ENCODE results near the gene GABRE.

DNA sequence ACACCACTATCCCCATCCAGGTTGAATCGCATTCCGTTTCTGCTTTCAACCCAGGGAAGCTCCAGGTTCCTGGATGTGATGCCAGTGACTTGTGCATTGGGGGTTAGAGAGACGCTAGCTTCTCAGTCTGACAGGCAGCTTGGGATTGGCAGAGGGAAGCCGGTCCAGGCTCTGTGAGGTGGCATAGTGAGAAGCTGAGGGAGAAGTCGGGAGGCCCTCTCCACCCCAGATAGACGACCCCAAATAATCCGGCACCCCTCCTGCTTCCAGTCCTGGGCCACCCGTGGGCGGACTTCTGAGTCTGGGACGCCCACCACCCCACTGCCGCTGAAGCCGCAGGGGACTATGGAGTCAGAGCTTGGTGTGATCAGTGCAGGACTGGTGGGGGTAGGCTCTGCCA is 54.4 kb downstream of the GABRE start:
- TF ChIP-seq, protein P1, sequence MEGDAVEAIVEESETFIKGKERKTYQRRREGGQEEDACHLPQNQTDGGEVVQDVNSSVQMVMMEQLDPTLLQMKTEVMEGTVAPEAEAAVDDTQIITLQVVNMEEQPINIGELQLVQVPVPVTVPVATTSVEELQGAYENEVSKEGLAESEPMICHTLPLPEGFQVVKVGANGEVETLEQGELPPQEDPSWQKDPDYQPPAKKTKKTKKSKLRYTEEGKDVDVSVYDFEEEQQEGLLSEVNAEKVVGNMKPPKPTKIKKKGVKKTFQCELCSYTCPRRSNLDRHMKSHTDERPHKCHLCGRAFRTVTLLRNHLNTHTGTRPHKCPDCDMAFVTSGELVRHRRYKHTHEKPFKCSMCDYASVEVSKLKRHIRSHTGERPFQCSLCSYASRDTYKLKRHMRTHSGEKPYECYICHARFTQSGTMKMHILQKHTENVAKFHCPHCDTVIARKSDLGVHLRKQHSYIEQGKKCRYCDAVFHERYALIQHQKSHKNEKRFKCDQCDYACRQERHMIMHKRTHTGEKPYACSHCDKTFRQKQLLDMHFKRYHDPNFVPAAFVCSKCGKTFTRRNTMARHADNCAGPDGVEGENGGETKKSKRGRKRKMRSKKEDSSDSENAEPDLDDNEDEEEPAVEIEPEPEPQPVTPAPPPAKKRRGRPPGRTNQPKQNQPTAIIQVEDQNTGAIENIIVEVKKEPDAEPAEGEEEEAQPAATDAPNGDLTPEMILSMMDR (IDR thresholded peaks at IDR 0.05), result no peak
- no peak for TF ChIP-seq SREBF2 (IDR thresholded peaks at IDR 0.05)
- TF ChIP-seq RFX5 (IDR thresholded peaks at IDR 0.05), result no peak
- no peak for TF ChIP-seq CBX2 (IDR thresholded peaks at IDR 0.05; ENCODE audit: borderline replicate concordance, low read depth)
